K562 (cell line): ENCODE results near the gene P2RX2. TPM values are rescaled to one million over a fixed set of nuclear protein-coding genes. Genes with fewer than 3 reads are reported as not detected.

Experiments used
- ATAC-seq: fragments of 200-7000 bp; cut with Tn5 transposase; 3 replicates; pipeline ENCODE4 v1.9.1; 2020; ENCODE audit warnings: moderate library complexity
- BruUV-seq: library from RNA; stranded (reverse); fragments of 400-500 nt; replicated peaks from 2 replicates; lab custom pipeline; 2021; lab: Mats Ljungman, UMichigan
- CTCF ChIA-PET: fragments of 300-600 bp; formaldehyde crosslinking; extraction: SDS; loops from one replicate; lab custom pipeline; 2021; ENCODE audit warnings: low intra/inter-chr PET ratio; lab: Yijun Ruan, JAX
- POLR2A ChIA-PET: fragments of 300-600, 350-650 bp; sonication (Branson Sonifier 250); formaldehyde crosslinking; extraction: SDS; loops from one replicate; lab custom pipeline; 2021; ENCODE audit warnings: antibody characterized with exemption, inconsistent platforms; lab: Yijun Ruan, JAX
- DNase-seq, 4 experiments: peaks; one replicate each; pipeline versions ENCODE4 v3.0.0 to v3.0.0-alpha.2; 2011 to 2018; ENCODE audit warnings: low spot score in 3 of 4, mixed read lengths in 3 of 4; ENCODE audit errors: extremely low read depth in 1 of 4
- FAIRE-seq: peaks from 2 replicates; lab custom pipeline; 2011; peaks lifted over from hg19 to GRCh38; lab: Jason Lieb, UNC
- H2AFZ ChIP-seq: 2 replicates; pipeline ENCODE4 v1.6.0; 2011; ENCODE audit warnings: low read depth, low read length, control low read depth, inconsistent platforms
- H3K27ac ChIP-seq: fragments of 200-600 bp; 3 replicates; pipeline ENCODE4 v1.8.0; 2011; ENCODE audit warnings: low read depth, mild to moderate bottlenecking, control low read depth, inconsistent platforms, low read length, moderate library complexity, mixed read lengths; ENCODE audit errors: extremely low read depth
- H3K27me3 ChIP-seq, 2 experiments: fragments of 300-600 bp in 1 of 2; 2 replicates in 1 of 2; 3 replicates in 1 of 2; pipeline versions ENCODE4 v1.6.0 to v1.8.0; 2011; ENCODE audit warnings: inconsistent platforms in 2 of 2, low read length in 2 of 2, mild to moderate bottlenecking in 1 of 2, mixed read lengths in 1 of 2, moderate library complexity in 1 of 2; ENCODE audit not compliant: control insufficient read depth in 2 of 2, insufficient read depth in 2 of 2
- H3K36me3 ChIP-seq: fragments of 300-600 bp; 3 replicates; pipeline ENCODE4 v1.8.0; 2011; ENCODE audit warnings: mild to moderate bottlenecking, low read length, inconsistent platforms; ENCODE audit not compliant: control insufficient read depth, insufficient read depth
- H3K4me1 ChIP-seq, 2 experiments: fragments of 200-600 bp in 1 of 2; replicated peaks in 1 of 2; 2 replicates in 1 of 2; 3 replicates in 1 of 2; pipeline versions ENCODE4 v1.5.1 to v1.8.0; 2011; ENCODE audit warnings: inconsistent platforms in 2 of 2, low read length in 2 of 2, mild to moderate bottlenecking in 1 of 2, mixed read lengths in 1 of 2, moderate library complexity in 1 of 2; ENCODE audit not compliant: control insufficient read depth in 2 of 2, insufficient read depth in 2 of 2
- H3K4me2 ChIP-seq: 2 replicates; pipeline ENCODE4 v1.6.1; 2011; ENCODE audit warnings: low read length, control low read depth, inconsistent platforms, mixed read lengths; ENCODE audit not compliant: insufficient read depth
- H3K4me3 ChIP-seq: fragments of 200-600 bp; sonication (generic), shearing (Covaris generic); 2 replicates; pipeline ENCODE4 v1.5.1; 2016; ENCODE audit warnings: control low read depth, inconsistent platforms
- H3K79me2 ChIP-seq: fragments of 200-600 bp; 3 replicates; pipeline ENCODE4 v1.8.0; 2011; ENCODE audit warnings: low read length, inconsistent platforms; ENCODE audit not compliant: control insufficient read depth, insufficient read depth
- H3K9ac ChIP-seq, 2 experiments: 2 replicates each; pipeline versions ENCODE4 v1.6.0 to v1.6.1; 2011; ENCODE audit warnings: low read depth in 2 of 2, low read length in 2 of 2, control low read depth in 1 of 2, inconsistent platforms in 1 of 2, mild to moderate bottlenecking in 1 of 2, mixed read lengths in 1 of 2; ENCODE audit not compliant: insufficient read depth in 1 of 2
- H3K9me1 ChIP-seq: one replicate; pipeline ENCODE4 v1.6.0; 2011; ENCODE audit warnings: inconsistent platforms, mild to moderate bottlenecking, low read length, moderate library complexity; ENCODE audit not compliant: control insufficient read depth, insufficient read depth
- H3K9me3 ChIP-seq: replicated peaks from 2 replicates; pipeline ENCODE4 v1.5.1; 2011; ENCODE audit warnings: low read depth, low read length, inconsistent platforms; ENCODE audit not compliant: control insufficient read depth, insufficient read depth
- H4K20me1 ChIP-seq: replicated peaks from 2 replicates; pipeline ENCODE4 v1.6.1; 2011; ENCODE audit warnings: low read length, inconsistent platforms, mixed read lengths; ENCODE audit not compliant: control insufficient read depth, insufficient read depth
- ARID2 ChIP-seq: fragments of 450-650 bp; IDR thresholded peaks from 2 replicates; pipeline ENCODE4 v1.6.1; 2017; ENCODE audit warnings: antibody characterized with exemption, mild to moderate bottlenecking
- POLR2G ChIP-seq: fragments of 200-400 bp; formaldehyde crosslinking; IDR thresholded peaks from 2 replicates; pipeline ENCODE4 v1.6.1; 2017; ENCODE audit warnings: low read depth, mild to moderate bottlenecking, antibody characterized with exemption, low read length, moderate library complexity
- RFX1 ChIP-seq: fragments of 450-650 bp; IDR thresholded peaks from 2 replicates; pipeline ENCODE4 v1.6.1; 2016; ENCODE audit warnings: mild to moderate bottlenecking, moderate library complexity
- WGBS: fragments of 100-300 bp; shearing (Covaris generic); methylation state at CpG from one replicate; pipeline ENCODE4 v1.1.6; 2016; ENCODE audit warnings: low coverage, mixed read lengths; ENCODE audit not compliant: insufficient coverage; ENCODE audit errors: missing lambda C conversion rate; 5-methylcytosine and 5-hydroxymethylcytosine counted together
- in situ Hi-C: fragments of 300-500 bp; cut with MboI; formaldehyde crosslinking; loops from 4 replicates; pipeline ENCODE4 v1.15.0; 2018; ENCODE audit warnings: inconsistent platforms, mixed read lengths
- intact Hi-C: fragments of 100-400 bp; cut with micrococcal nuclease; formaldehyde crosslinking; loops from 2 replicates; pipeline ENCODE4 v1.14.2; 2022
- polyA plus RNA-seq, 8 experiments: library from polyadenylated mRNA; depleted of rRNA in 4 of 8; stranded (reverse) in 5 of 8; unstranded in 3 of 8; fragments of >200 nt; fragmentation: Nextera tagmentation in 2 of 8; fragmentation: Illumina TruSeq in 1 of 8; extraction: Ambion mirVana in 2 of 8; extraction: Trizol in 1 of 8; gene quantifications; 2 replicates each; pipeline versions ENCODE4 v1.2.1 to v1.2.3, GENCODE V29; 2011 to 2014; ENCODE audit warnings: inconsistent platforms in 1 of 8, missing spikeins in 1 of 8
- total RNA-seq, 7 experiments: library from RNA; depleted of rRNA in 6 of 7; stranded (reverse); fragments of >200 nt in 6 of 7; fragmentation: Illumina TruSeq in 2 of 7; extraction: Trizol in 2 of 7; gene quantifications; 2 replicates each; pipeline versions ENCODE4 v1.2.1 to v1.2.3, GENCODE V29; 2011 to 2021; ENCODE audit warnings: low replicate concordance in 1 of 7
- TF ChIP-seq, protein P1 (sequence below): sonication (generic); formaldehyde crosslinking; IDR thresholded peaks from 2 replicates; pipeline ENCODE4 v1.9.0; 2022; ENCODE audit warnings: mild to moderate bottlenecking, missing genetic modification reagents

The P2RX2 gene
- total and polyA plus RNA-seq, 9 of the 15 experiments (the other 6 are each of a cell fraction or from before 2014, with no cell fraction given) = not detected

DNA sequence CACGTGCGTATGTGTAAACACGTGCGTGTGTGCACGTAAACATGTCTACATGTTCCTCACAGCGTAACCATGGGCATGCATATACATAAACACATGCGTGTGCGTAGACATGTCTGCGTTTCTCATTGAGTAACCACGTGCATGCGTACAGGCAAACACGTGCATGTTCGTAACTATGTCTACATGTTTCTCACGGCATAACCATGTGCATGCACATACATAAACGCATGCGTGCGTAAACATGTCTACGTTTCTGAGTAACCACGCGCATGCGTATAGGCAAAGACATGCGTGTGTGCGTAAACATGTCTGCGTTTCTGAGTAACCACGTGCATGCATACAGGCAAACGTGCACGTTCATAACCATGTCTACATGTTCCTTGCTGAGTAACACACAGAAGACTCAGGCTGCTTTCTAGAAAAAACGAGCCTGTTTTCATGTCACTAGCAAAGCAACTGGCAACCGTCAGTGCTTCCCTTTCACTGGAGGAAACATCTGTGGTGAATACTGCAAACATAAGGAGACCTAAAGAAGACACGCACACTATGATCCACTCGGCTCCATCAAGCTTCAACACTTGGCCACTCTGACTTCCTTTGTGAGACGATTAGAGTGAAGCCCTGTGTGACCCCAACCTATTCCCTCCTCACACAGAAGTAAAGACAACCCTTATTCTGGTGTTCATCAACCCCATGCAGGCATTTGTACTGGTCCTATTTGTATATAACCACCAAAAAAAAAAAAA is 39.7 kb downstream of the P2RX2 start (continued):
- TF ChIP-seq, protein P1, sequence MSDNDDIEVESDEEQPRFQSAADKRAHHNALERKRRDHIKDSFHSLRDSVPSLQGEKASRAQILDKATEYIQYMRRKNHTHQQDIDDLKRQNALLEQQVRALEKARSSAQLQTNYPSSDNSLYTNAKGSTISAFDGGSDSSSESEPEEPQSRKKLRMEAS (CRISPR knock-in tag) = peak; percentile 19; the same call in 1 of the 2 replicates
- no peak for TF ChIP-seq ARID2
- TF ChIP-seq, all 486 proteins: peak for 9

DNA sequence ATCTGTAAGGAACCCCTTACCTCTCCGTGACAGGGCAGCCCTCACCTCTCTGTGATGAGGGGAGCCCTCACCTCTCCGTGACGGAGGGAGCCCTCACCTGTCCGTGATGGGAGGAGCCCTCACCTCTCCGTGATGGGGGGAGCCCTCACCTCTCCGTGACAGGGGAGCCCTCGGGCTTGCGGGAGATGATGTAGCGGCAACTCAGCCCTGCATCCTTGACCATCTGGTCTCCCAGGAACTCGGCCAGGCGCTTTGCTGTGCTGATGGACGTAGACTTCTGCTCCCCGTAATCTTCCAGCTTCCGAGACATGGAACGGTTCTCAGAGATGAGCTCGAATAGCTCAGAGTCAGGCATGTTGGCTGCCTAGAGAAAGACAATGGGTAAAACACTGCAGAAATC is 40.6 kb downstream of the P2RX2 start:
- in situ Hi-C loops = no loop called here
- CTCF ChIA-PET = no interaction called here

More for the DNA sequence above, 40.6 kb downstream of the P2RX2 start:
- POLR2A ChIA-PET = interaction anchor here (0.7 to 0.9 kb wide), 3 partner anchors 9 to 21 kb away, joined by 3 to 4 read pairs (median 3); no protein-coding TSS in a partner anchor
- ATAC-seq (no peak), FAIRE-seq (no peak), DNase-seq (no peak)
- TF ChIP-seq POLR2G (0 out of 2 replicates have a peak, but pooled peaks have one; percentile 29), RFX1 (no peak)
- H3K4me3 ChIP-seq = no peak overlapping the region
- no peaks in the 10 kb centered on the region; the same call in 1 of the 2 replicates for H4K20me1 ChIP-seq
- no TSS peak for BruUV-seq
- no peaks in the 10 kb centered on the region for H3K9me3 ChIP-seq
- no peak overlapping the region for H3K9ac ChIP-seq
- H3K4me1 ChIP-seq = no peaks in the 10 kb centered on the region
- no peak overlapping the region for H3K27ac ChIP-seq
- H3K79me2 ChIP-seq = no peaks in the 10 kb centered on the region
- no peak overlapping the region for H2AFZ ChIP-seq
- no peaks in the 10 kb centered on the region for H3K27me3 ChIP-seq
- intact Hi-C loops = no loop called here
- H3K9me1 ChIP-seq = no peaks in the 10 kb centered on the region
- WGBS = 97% methylated on average over 13 of the region's 16 CpGs
- H3K4me2 ChIP-seq = no peak overlapping the region
- H3K36me3 ChIP-seq = peaks cover 99% of the 10 kb centered on the region
